Mesendoderm (in vitro differentiated cells): ENCODE results near the gene YBX3. TPM values are rescaled to one million over a fixed set of nuclear protein-coding genes. Genes with fewer than 3 reads are reported as not detected.

ENCODE experiments used
- DNase-seq: peaks from one replicate; pipeline ENCODE4 v3.0.0; 2013
- H2AK5ac ChIP-seq: 2 replicates; pipeline ENCODE4 v1.6.1; 2013; ENCODE audit warnings: low read length, inconsistent platforms
- H2BK120ac ChIP-seq: 2 replicates; pipeline ENCODE4 v1.6.1; 2013; ENCODE audit warnings: low read depth, mild to moderate bottlenecking, low read length, moderate library complexity, mixed read lengths
- H2BK15ac ChIP-seq: replicated peaks from 2 replicates; pipeline ENCODE4 v1.6.1; 2013; ENCODE audit warnings: low read depth, mild to moderate bottlenecking, moderate library complexity
- H2BK5ac ChIP-seq: 2 replicates; pipeline ENCODE4 v1.6.1; 2013; ENCODE audit warnings: low read length, inconsistent platforms
- H3K18ac ChIP-seq: 2 replicates; pipeline ENCODE4 v1.6.1; 2013; ENCODE audit warnings: mild to moderate bottlenecking, low read length, mixed read lengths
- H3K23ac ChIP-seq: one replicate; pipeline ENCODE4 v1.6.1; 2013; ENCODE audit warnings: low read length
- H3K27ac ChIP-seq: 2 replicates; pipeline ENCODE4 v1.5.1; 2013; ENCODE audit warnings: low read depth, mild to moderate bottlenecking, inconsistent platforms, low read length, moderate library complexity
- H3K27me3 ChIP-seq: 2 replicates; pipeline ENCODE4 v1.6.1; 2013; ENCODE audit warnings: low read length, control low read depth, mild to moderate bottlenecking, inconsistent platforms; ENCODE audit not compliant: insufficient read depth, poor library complexity
- H3K36me3 ChIP-seq: 2 replicates; pipeline ENCODE4 v1.6.1; 2013; ENCODE audit warnings: low read length, inconsistent platforms; ENCODE audit not compliant: control insufficient read depth, insufficient read depth
- H3K4ac ChIP-seq: one replicate; pipeline ENCODE4 v1.6.1; 2013; ENCODE audit warnings: low read depth, mild to moderate bottlenecking, low read length, moderate library complexity
- H3K4me1 ChIP-seq: 2 replicates; pipeline ENCODE4 v1.6.1; 2013; ENCODE audit warnings: low read depth, low read length, inconsistent platforms; ENCODE audit not compliant: control insufficient read depth
- H3K4me2 ChIP-seq: 2 replicates; pipeline ENCODE4 v1.6.1; 2013; ENCODE audit warnings: low read length
- H3K4me3 ChIP-seq: 2 replicates; pipeline ENCODE4 v1.5.1; 2013; ENCODE audit warnings: mild to moderate bottlenecking, low read length
- H3K56ac ChIP-seq: one replicate; pipeline ENCODE4 v1.6.1; 2013; ENCODE audit warnings: low read length
- H3K79me1 ChIP-seq: 2 replicates; pipeline ENCODE4 v1.6.1; 2013; ENCODE audit warnings: low read length, inconsistent platforms
- H3K79me2 ChIP-seq: 2 replicates; pipeline ENCODE4 v1.6.1; 2013; ENCODE audit warnings: mild to moderate bottlenecking, low read length; ENCODE audit not compliant: control insufficient read depth, insufficient read depth
- H3K9ac ChIP-seq: 2 replicates; pipeline ENCODE4 v1.6.1; 2013; ENCODE audit warnings: low read length, inconsistent platforms
- H4K5ac ChIP-seq: one replicate; pipeline ENCODE4 v1.6.1; 2013; ENCODE audit warnings: low read length
- H4K8ac ChIP-seq: one replicate; pipeline ENCODE4 v1.6.1; 2013; ENCODE audit warnings: low read depth, mild to moderate bottlenecking, control low read depth, low read length, moderate library complexity
- WGBS: extraction: QIAGEN DNeasy Blood & Tissue Kit; methylation state at CpG from one replicate; pipeline ENCODE4 v1.1.7; 2013; ENCODE audit warnings: low lambda C conversion rate, missing lambda C conversion rate; ENCODE audit not compliant: insufficient coverage; ENCODE audit errors: extremely low coverage; 5-methylcytosine and 5-hydroxymethylcytosine counted together
- polyA plus RNA-seq, 2 experiments: library from polyadenylated mRNA; stranded (reverse); fragments of 200-250 nt; gene quantifications; one replicate each; pipeline ENCODE4 v1.2.3, GENCODE V29; 2013

Gene YBX3
- 521 TPM for polyA plus RNA-seq (2013, experiment 1 of 2)
- 518 TPM for polyA plus RNA-seq (2013, experiment 2 of 2)

- no peak within 1 kb of the TSS for H2BK5ac ChIP-seq
- no peak within 1 kb of the TSS for H3K23ac ChIP-seq
- no peak within 1 kb of the TSS for H4K8ac ChIP-seq
- H2AK5ac ChIP-seq = no peak within 1 kb of the TSS
- H3K79me1 ChIP-seq = no peaks in the 10 kb centered on the region
- peak within 1 kb of the TSS; percentile 65 for H3K4me3 ChIP-seq
- H2BK120ac ChIP-seq = no peak within 1 kb of the TSS
- WGBS = no CpG with 5 or more reads among the region's 95 CpGs
- H3K36me3 ChIP-seq = no peaks in the 10 kb centered on the region
- peak within 1 kb of the TSS; percentile 83 for H3K56ac ChIP-seq
- H2BK15ac ChIP-seq = no peak within 1 kb of the TSS
- H3K27me3 ChIP-seq = peaks cover 2% of the 10 kb centered on the region
- peaks cover 8% of the 10 kb centered on the region for H3K4me1 ChIP-seq
- peak within 1 kb of the TSS; percentile 92 for H3K4ac ChIP-seq
- H4K5ac ChIP-seq = no peak within 1 kb of the TSS
- H3K9ac ChIP-seq = peak within 1 kb of the TSS; percentile 74
- H3K79me2 ChIP-seq = peaks cover 39% of the 10 kb centered on the region
- peak within 1 kb of the TSS; percentile 79 for H3K4me2 ChIP-seq
- H3K18ac ChIP-seq = peak within 1 kb of the TSS; percentile 97
- H3K27ac ChIP-seq = peak within 1 kb of the TSS; percentile 81
- peak; percentile 89 for DNase-seq
These were observed at the start of gene YBX3 for GRCh38 chr12:10722905-10723746. TSS of gene YBX3 (minus strand) at chr12:10723323. CDS start at chr12:10723111, 212 bp downstream.

- Histone ChIP-seq H3K27me3 (no peaks in the 10 kb centered on the region), H3K23ac (no peak overlapping the region)
These were observed 48.1 kb upstream of the YBX3 start for GRCh38 chr12:10771132-10771733.

GRCh38 chr12:10759657-10760056, 36.5 kb upstream of the YBX3 start:
- 100% methylated on average over 1 of the region's 2 CpGs for WGBS
- Histone ChIP-seq H2AK5ac (no peak overlapping the region), H3K4me3 (no peak overlapping the region), H3K79me1 (no peaks in the 10 kb centered on the region), H2BK120ac (no peak overlapping the region), H3K56ac (no peak overlapping the region), H3K9ac (no peak overlapping the region), H4K5ac (no peak overlapping the region), H4K8ac (no peak overlapping the region), H3K18ac (no peak overlapping the region), H3K36me3 (no peaks in the 10 kb centered on the region), H3K4me2 (no peak overlapping the region), H3K27me3 (no peaks in the 10 kb centered on the region), H2BK15ac (no peak overlapping the region), H2BK5ac (no peak overlapping the region), H3K4ac (no peak overlapping the region), H3K27ac (no peak overlapping the region), H3K23ac (no peak overlapping the region), H3K4me1 (no peaks in the 10 kb centered on the region), H3K79me2 (no peaks in the 10 kb centered on the region)
- DNase-seq = no peak

More at GRCh38 chr12:10771132-10771733, 48.1 kb upstream of the YBX3 start:
- Histone ChIP-seq H3K79me1 (no peaks in the 10 kb centered on the region), H3K36me3 (no peaks in the 10 kb centered on the region), H3K4me1 (no peaks in the 10 kb centered on the region), H3K4me3 (no peak overlapping the region), H3K27ac (no peak overlapping the region), H3K9ac (no peak overlapping the region), H3K4ac (no peak overlapping the region), H3K4me2 (no peak overlapping the region), H4K5ac (no peak overlapping the region), H2AK5ac (no peak overlapping the region), H3K18ac (no peak overlapping the region), H4K8ac (no peak overlapping the region), H2BK5ac (no peak overlapping the region), H2BK15ac (no peak overlapping the region), H2BK120ac (no peak overlapping the region), H3K56ac (no peak overlapping the region), H3K79me2 (no peaks in the 10 kb centered on the region)
- DNase-seq = peak; percentile 21
- no CpG with 5 or more reads among the region's 1 CpG for WGBS

- H3K36me3 ChIP-seq = no peaks in the 10 kb centered on the region
- no peak overlapping the region for H3K4me3 ChIP-seq
- H3K9ac ChIP-seq = no peak overlapping the region
- no peak for DNase-seq
- WGBS = no CpG with 5 or more reads among the region's 4 CpGs
- H3K18ac ChIP-seq = no peak overlapping the region
- H3K79me1 ChIP-seq = no peaks in the 10 kb centered on the region
- H2BK120ac ChIP-seq = no peak overlapping the region
- no peak overlapping the region for H4K8ac ChIP-seq
- no peak overlapping the region for H2BK5ac ChIP-seq
- no peak overlapping the region for H2BK15ac ChIP-seq
- no peak overlapping the region for H3K56ac ChIP-seq
- no peak overlapping the region for H3K23ac ChIP-seq
- no peak overlapping the region for H2AK5ac ChIP-seq
- no peaks in the 10 kb centered on the region for H3K79me2 ChIP-seq
- no peaks in the 10 kb centered on the region for H3K4me1 ChIP-seq
- no peak overlapping the region for H3K4me2 ChIP-seq
- no peak overlapping the region for H4K5ac ChIP-seq
- H3K27me3 ChIP-seq = no peaks in the 10 kb centered on the region
- no peak overlapping the region for H3K27ac ChIP-seq
- no peak overlapping the region for H3K4ac ChIP-seq
These were observed 33.1 kb upstream of the YBX3 start for GRCh38 chr12:10756194-10756593.

- H2BK15ac ChIP-seq = no peak overlapping the region
- H2BK120ac ChIP-seq = no peak overlapping the region
- H3K4me3 ChIP-seq = no peak overlapping the region
- no peak overlapping the region for H3K27ac ChIP-seq
- H3K36me3 ChIP-seq = no peaks in the 10 kb centered on the region
- no peak overlapping the region for H4K8ac ChIP-seq
- peaks cover 2% of the 10 kb centered on the region for H3K4me1 ChIP-seq
- no peak overlapping the region for H3K4ac ChIP-seq
- H3K23ac ChIP-seq = no peak overlapping the region
- no peak overlapping the region for H2BK5ac ChIP-seq
- H3K56ac ChIP-seq = no peak overlapping the region
- H3K9ac ChIP-seq = no peak overlapping the region
- no peaks in the 10 kb centered on the region for H3K27me3 ChIP-seq
- H3K79me2 ChIP-seq = no peaks in the 10 kb centered on the region
- no peak overlapping the region for H2AK5ac ChIP-seq
- no peak overlapping the region for H4K5ac ChIP-seq
- WGBS = no CpG with 5 or more reads among the region's 4 CpGs
- no peaks in the 10 kb centered on the region for H3K79me1 ChIP-seq
- H3K18ac ChIP-seq = no peak overlapping the region
- no peak for DNase-seq
- H3K4me2 ChIP-seq = no peak overlapping the region
These were observed 29.9 kb upstream of the YBX3 start for GRCh38 chr12:10753059-10753458.
